Nephron (organoid): ENCODE data around the gene SEZ6L2.
A peak's percentile ranks its signal among the peaks of the same experiment; 100 is the strongest.

Source experiments
- H3K27ac Mint-ChIP-seq, 3 experiments: 2 replicates each; pipeline ENCODE4 v1.8.0; 2020; ENCODE audit warnings: mixed read lengths in 3 of 3, mild to moderate bottlenecking in 2 of 3, moderate library complexity in 1 of 3
- H3K27me3 Mint-ChIP-seq: 2 replicates; pipeline ENCODE4 v1.8.0; 2021; ENCODE audit warnings: low read depth, mild to moderate bottlenecking, moderate library complexity, mixed read lengths
- H3K36me3 Mint-ChIP-seq: 2 replicates; pipeline ENCODE4 v1.8.0; 2020; ENCODE audit warnings: low read depth, mixed read lengths
- H3K4me1 Mint-ChIP-seq: 2 replicates; pipeline ENCODE4 v1.8.0; 2020; ENCODE audit warnings: mixed read lengths
- H3K4me3 Mint-ChIP-seq, 3 experiments: 2 replicates each; pipeline ENCODE4 v1.8.0; 2020; ENCODE audit warnings: mild to moderate bottlenecking in 3 of 3, mixed read lengths in 3 of 3, moderate library complexity in 2 of 3
- H3K9me3 Mint-ChIP-seq: 2 replicates; pipeline ENCODE4 v1.8.0; 2020; ENCODE audit warnings: mixed read lengths
- CTCF ChIP-seq, 3 experiments: fragments of 200-600 bp; sonication (generic); IDR thresholded peaks; one replicate each; pipeline ENCODE4 v1.5.0; 2021; ENCODE audit warnings: antibody characterized with exemption in 3 of 3; ENCODE audit not compliant: unreplicated experiment in 3 of 3

Gene SEZ6L2

GRCh38 chr16:29926711-29927052 is 27.3 kb upstream of the SEZ6L2 start:
- H3K4me3 Mint-ChIP-seq: peak overlapping the region; percentile 90 to 97 (median 97)
- H3K9me3 Mint-ChIP-seq: no peaks in the 10 kb centered on the region
- TF ChIP-seq CTCF (IDR thresholded peaks at IDR 0.05; ENCODE audit: unreplicated experiment in 3 of 3): no peak
- H3K4me1 Mint-ChIP-seq: peaks cover 35% of the 10 kb centered on the region
- peak overlapping the region; percentile 98 to 99 (median 99) for H3K27ac Mint-ChIP-seq
- no peaks in the 10 kb centered on the region for H3K27me3 Mint-ChIP-seq
- peaks cover 5% of the 10 kb centered on the region for H3K36me3 Mint-ChIP-seq

- TF ChIP-seq CTCF (IDR thresholded peaks at IDR 0.05; ENCODE audit: unreplicated experiment in 3 of 3): no peak
- H3K4me3 Mint-ChIP-seq: peak within 1 kb of the TSS; percentile 90 to 97 (median 97)
- H3K36me3 Mint-ChIP-seq: peaks cover 8% of the 10 kb centered on the region
- peaks cover 35% of the 10 kb centered on the region for H3K4me1 Mint-ChIP-seq
- H3K27ac Mint-ChIP-seq: peak within 1 kb of the TSS; percentile 98 to 99 (median 99)
- no peaks in the 10 kb centered on the region for H3K9me3 Mint-ChIP-seq
- no peaks in the 10 kb centered on the region for H3K27me3 Mint-ChIP-seq
These were observed 26.7 kb upstream of the SEZ6L2 start, which contains the start of gene KCTD13 for GRCh38 chr16:29925781-29926710. KCTD13 (minus strand) TSS chr16:29926226; CDS start chr16:29926033, 193 bp downstream.

- peaks cover 35% of the 10 kb centered on the region for H3K4me1 Mint-ChIP-seq
- H3K4me3 Mint-ChIP-seq: peak overlapping the region; percentile 90 to 97 (median 94)
- no peaks in the 10 kb centered on the region for H3K9me3 Mint-ChIP-seq
- H3K36me3 Mint-ChIP-seq: peaks cover 17% of the 10 kb centered on the region
- peak overlapping the region; percentile 66 to 76 (median 75) for H3K27ac Mint-ChIP-seq
- no peaks in the 10 kb centered on the region for H3K27me3 Mint-ChIP-seq
- no peak for TF ChIP-seq CTCF (IDR thresholded peaks at IDR 0.05; ENCODE audit: unreplicated experiment in 3 of 3)
These were observed 25.9 kb upstream of the SEZ6L2 start for GRCh38 chr16:29925105-29925756.

DNA sequence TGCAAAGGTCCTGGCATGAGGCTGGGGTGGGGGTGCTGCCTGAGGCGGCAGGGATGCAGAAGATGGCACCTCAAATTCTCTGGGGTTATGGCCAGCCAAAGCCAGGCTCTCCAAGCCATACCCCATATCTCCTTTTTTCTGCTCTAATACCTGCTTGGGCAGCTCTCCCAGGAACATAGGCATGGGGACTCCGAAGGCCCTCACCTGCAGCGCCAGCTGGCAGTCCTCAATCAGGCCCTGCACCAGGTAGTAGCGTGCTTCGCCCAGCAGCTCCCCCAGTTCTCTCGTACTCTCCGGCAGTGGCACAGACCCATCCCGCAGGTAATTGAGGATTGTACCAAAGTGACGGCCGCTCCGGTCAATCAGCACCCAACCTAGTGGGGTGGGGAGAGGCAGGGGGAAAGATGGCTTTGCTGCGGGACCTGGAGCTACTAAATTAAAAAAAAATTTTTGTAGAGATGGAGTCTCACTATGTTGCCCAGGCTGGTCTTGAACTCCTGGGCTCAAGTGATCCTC is 23.7 kb upstream of the SEZ6L2 start:
- TF ChIP-seq CTCF (IDR thresholded peaks at IDR 0.05; ENCODE audit: unreplicated experiment in 3 of 3): no peak
- Mint-ChIP-seq H3K4me3 (peak overlapping the region; percentile 35 to 83 (median 65)), H3K9me3 (no peaks in the 10 kb centered on the region), H3K27ac (no peak overlapping the region), H3K36me3 (peaks cover 22% of the 10 kb centered on the region), H3K27me3 (no peaks in the 10 kb centered on the region), H3K4me1 (peaks cover 35% of the 10 kb centered on the region)

DNA sequence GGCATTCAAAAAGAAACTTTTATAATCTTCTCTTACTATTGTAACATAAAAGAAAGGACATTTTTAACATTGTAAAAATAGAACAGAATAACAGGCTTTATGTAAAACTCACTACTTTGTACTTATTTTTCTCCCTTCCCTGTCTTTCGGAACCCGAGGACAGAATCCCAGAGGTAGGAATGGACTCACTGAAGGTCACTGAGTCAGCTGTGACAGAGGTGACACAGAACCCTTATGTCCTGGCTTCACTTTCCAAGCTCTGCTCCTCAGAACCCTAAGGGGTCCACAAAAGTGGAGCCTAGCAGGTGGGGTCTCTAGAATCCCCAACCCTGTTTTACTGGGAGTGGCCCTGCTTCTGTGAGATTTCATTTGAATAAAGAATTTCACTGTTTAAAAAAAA is 23.0 kb upstream of the SEZ6L2 start:
- TF ChIP-seq CTCF (IDR thresholded peaks at IDR 0.05; ENCODE audit: unreplicated experiment in 3 of 3): no peak
- Mint-ChIP-seq H3K9me3 (no peaks in the 10 kb centered on the region), H3K4me1 (peaks cover 30% of the 10 kb centered on the region), H3K27me3 (no peaks in the 10 kb centered on the region), H3K27ac (no peak overlapping the region), H3K36me3 (peaks cover 26% of the 10 kb centered on the region), H3K4me3 (peak overlapping the region in 2 of 3 experiments; percentile 35 to 65)
